ENCODE data around the gene ETFB. TPM values are rescaled to one million over a fixed set of nuclear protein-coding genes. Genes with fewer than 3 reads are reported as not detected.

The ETFB gene
- total and polyA plus RNA-seq, 9 of the 15 experiments (the other 6 are each of a cell fraction or from before 2014, with no cell fraction given) = 18.1 to 143 (median 96.1) TPM

DNA sequence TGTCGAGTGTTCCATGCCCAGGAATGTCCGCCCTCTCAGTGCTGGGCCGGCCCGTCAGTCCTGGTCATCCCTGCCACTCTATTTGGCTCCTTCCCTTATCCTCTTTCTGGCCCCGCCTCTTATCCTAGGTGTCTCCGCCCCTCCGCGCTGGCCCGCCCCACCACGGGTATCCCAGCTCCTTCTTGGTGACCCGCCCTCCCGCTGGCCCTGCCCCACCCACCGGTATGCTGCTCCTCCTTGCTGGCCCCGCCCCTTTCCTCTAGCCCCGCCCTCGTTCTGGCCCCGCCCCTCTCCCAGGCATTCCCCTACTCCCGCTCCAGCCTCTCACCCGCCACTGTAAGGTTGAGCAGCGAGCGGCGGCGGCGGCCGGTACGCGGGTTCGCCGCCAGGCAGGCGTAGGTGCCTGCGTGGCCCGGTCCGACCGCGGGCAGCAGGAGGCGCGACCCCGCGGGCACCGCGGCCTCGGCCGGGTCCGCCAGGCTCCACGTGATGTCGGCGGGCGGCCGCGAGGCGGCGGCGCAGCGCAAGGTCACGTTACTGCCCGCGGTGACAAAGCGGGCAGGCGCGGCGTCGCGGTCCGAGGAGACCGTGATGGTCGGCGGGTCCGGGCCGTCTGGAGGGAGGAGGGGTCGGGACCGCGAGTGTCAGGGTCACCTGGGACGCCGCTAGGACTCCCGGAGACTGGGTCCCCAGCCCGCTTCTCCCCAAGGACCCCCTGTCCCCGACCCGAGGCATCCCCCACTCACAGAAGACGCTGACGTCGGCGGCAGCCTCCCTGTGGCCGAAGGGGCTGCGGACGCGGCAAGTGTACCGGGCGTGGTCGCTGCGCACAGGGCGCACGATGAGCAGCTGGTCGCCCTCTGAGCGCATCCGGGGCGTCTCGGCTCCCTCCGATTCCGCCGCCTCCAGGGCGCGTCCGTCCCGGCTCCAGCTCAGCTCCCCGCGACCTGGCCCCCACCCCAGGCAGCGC, 26.2 kb downstream of the ETFB start (continued):
- 0 out of 2 replicates have a peak, but pooled peaks have one; percentile 19 for TF ChIP-seq GABPA (tag; conservative IDR thresholded peaks at IDR 0.05; ENCODE audit: low read depth)
- TF ChIP-seq, protein P1, sequence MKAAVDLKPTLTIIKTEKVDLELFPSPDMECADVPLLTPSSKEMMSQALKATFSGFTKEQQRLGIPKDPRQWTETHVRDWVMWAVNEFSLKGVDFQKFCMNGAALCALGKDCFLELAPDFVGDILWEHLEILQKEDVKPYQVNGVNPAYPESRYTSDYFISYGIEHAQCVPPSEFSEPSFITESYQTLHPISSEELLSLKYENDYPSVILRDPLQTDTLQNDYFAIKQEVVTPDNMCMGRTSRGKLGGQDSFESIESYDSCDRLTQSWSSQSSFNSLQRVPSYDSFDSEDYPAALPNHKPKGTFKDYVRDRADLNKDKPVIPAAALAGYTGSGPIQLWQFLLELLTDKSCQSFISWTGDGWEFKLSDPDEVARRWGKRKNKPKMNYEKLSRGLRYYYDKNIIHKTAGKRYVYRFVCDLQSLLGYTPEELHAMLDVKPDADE (conservative IDR thresholded peaks at IDR 0.05; ENCODE audit: control insufficient read depth, low read depth, low read length) = no peak; the same call in 1 of the 2 replicates
- no peak for TF ChIP-seq ZNF121 (CRISPR knock-in tag; conservative IDR thresholded peaks at IDR 0.05)
- peak in 1 of 2 experiments; percentile 68; a peak in 1 of 4 replicates for TF ChIP-seq SRF (CRISPR knock-in tag; IDR thresholded peaks at IDR 0.05)
- peak; percentile 19 for TF ChIP-seq FUS (optimal IDR thresholded peaks at IDR 0.05; ENCODE audit: low read depth, low read length)
- TF ChIP-seq ELF2 (CRISPR knock-in tag; IDR thresholded peaks at IDR 0.05) = no peak
- TF ChIP-seq CXXC5 (CRISPR knock-in tag; IDR thresholded peaks at IDR 0.05) = peak; percentile 98
- TF ChIP-seq NRF1 (conservative IDR thresholded peaks at IDR 0.05 in 1 of 2, IDR thresholded peaks at IDR 0.05 in 1 of 2) = peak; percentile 69 to 74
- no peak for TF ChIP-seq EP300 (IDR thresholded peaks at IDR 0.05; ENCODE audit: low read length)
- TF ChIP-seq JUN (IDR thresholded peaks at IDR 0.05; ENCODE audit: borderline replicate concordance, low read depth, low read length) = peak; percentile 23; the same call in 1 of the 2 replicates
- peak; percentile 93 for TF ChIP-seq JUN (CRISPR knock-in tag; IDR thresholded peaks at IDR 0.05; ENCODE audit: borderline replicate concordance)
- TF ChIP-seq, protein P2, sequence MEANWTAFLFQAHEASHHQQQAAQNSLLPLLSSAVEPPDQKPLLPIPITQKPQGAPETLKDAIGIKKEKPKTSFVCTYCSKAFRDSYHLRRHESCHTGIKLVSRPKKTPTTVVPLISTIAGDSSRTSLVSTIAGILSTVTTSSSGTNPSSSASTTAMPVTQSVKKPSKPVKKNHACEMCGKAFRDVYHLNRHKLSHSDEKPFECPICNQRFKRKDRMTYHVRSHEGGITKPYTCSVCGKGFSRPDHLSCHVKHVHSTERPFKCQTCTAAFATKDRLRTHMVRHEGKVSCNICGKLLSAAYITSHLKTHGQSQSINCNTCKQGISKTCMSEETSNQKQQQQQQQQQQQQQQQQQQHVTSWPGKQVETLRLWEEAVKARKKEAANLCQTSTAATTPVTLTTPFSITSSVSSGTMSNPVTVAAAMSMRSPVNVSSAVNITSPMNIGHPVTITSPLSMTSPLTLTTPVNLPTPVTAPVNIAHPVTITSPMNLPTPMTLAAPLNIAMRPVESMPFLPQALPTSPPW (CRISPR knock-in tag; IDR thresholded peaks at IDR 0.05) = peak; percentile 71
- no peak for TF ChIP-seq ZFP1 (CRISPR knock-in tag; IDR thresholded peaks at IDR 0.05)
- TF ChIP-seq ZNF445 (CRISPR knock-in tag; IDR thresholded peaks at IDR 0.05; ENCODE audit: low read depth) = no peak
- TF ChIP-seq ZNF584 (CRISPR knock-in tag; IDR thresholded peaks at IDR 0.05; ENCODE audit: low read depth) = no peak
- TF ChIP-seq FOXA3 (CRISPR knock-in tag; conservative IDR thresholded peaks at IDR 0.05 in 1 of 2, IDR thresholded peaks at IDR 0.05 in 1 of 2) = peak in 1 of 2 experiments; percentile 81; a peak in 2 of 4 replicates
- TF ChIP-seq, protein P3, sequence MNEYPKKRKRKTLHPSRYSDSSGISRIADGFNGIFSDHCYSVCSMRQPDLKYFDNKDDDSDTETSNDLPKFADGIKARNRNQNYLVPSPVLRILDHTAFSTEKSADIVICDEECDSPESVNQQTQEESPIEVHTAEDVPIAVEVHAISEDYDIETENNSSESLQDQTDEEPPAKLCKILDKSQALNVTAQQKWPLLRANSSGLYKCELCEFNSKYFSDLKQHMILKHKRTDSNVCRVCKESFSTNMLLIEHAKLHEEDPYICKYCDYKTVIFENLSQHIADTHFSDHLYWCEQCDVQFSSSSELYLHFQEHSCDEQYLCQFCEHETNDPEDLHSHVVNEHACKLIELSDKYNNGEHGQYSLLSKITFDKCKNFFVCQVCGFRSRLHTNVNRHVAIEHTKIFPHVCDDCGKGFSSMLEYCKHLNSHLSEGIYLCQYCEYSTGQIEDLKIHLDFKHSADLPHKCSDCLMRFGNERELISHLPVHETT (CRISPR knock-in tag; conservative IDR thresholded peaks at IDR 0.05 in 1 of 2, IDR thresholded peaks at IDR 0.05 in 1 of 2) = peak in 1 of 2 experiments; percentile 94; a peak in 2 of 4 replicates
- TF ChIP-seq RBBP5 (IDR thresholded peaks at IDR 0.05; ENCODE audit: borderline replicate concordance, insufficient read depth, low read length, poor library complexity, severe bottlenecking) = peak; percentile 72
- peak; percentile 15 for TF ChIP-seq SMAD1 (IDR thresholded peaks at IDR 0.05; ENCODE audit: low read depth, low read length, partially characterized antibody)
- TF ChIP-seq HDAC2 (IDR thresholded peaks at IDR 0.05) = peak; percentile 31; the same call in 1 of the 2 replicates
- peak; percentile 83 for TF ChIP-seq ZBTB7A (IDR thresholded peaks at IDR 0.05; ENCODE audit: borderline replicate concordance, control insufficient read depth, low read depth, low read length)
- no peak for TF ChIP-seq ZC3H8 (IDR thresholded peaks at IDR 0.05)

Data from K562 (cell line).